IMR-90 (cell line): Measurements from ENCODE around the gene VEPH1. TPM values are rescaled to one million over a fixed set of nuclear protein-coding genes. Genes with fewer than 3 reads are reported as not detected.

Experiments
- ATAC-seq: fragments of 200-7000 bp; cut with Tn5 transposase; 2 replicates; pipeline ENCODE4 v1.9.1; 2020; ENCODE audit warnings: low read depth, mild to moderate bottlenecking, moderate library complexity
- BruUV-seq: library from RNA; stranded (reverse); fragments of 400-500 nt; replicated peaks from 2 replicates; lab custom pipeline; 2021; lab: Mats Ljungman, UMichigan
- CTCF ChIA-PET: fragments of 300-600 bp; formaldehyde crosslinking; extraction: SDS; loops from one replicate; lab custom pipeline; 2021; ENCODE audit warnings: antibody characterized with exemption; lab: Yijun Ruan, JAX
- POLR2A ChIA-PET: fragments of 300-600 bp; sonication (Branson Sonifier 250); formaldehyde crosslinking; loops from one replicate; lab custom pipeline; 2022; ENCODE audit warnings: antibody characterized with exemption; ENCODE audit not compliant: unreplicated experiment; lab: Charles Lee
- DNase-seq: peaks from one replicate; pipeline ENCODE4 v3.0.0; 2013
- H2AFZ ChIP-seq: replicated peaks from 2 replicates; pipeline ENCODE3; 2013; ENCODE audit warnings: low read length, mild to moderate bottlenecking; ENCODE audit not compliant: poor library complexity
- H2AK5ac ChIP-seq: 2 replicates; pipeline ENCODE4 v1.6.1; 2013; ENCODE audit warnings: low read depth, low read length, inconsistent platforms
- H2AK9ac ChIP-seq: replicated peaks from 2 replicates; pipeline ENCODE3; 2013; ENCODE audit warnings: mild to moderate bottlenecking, low read depth, low read length, moderate library complexity; ENCODE audit not compliant: poor library complexity
- H2BK120ac ChIP-seq: 2 replicates; pipeline ENCODE4 v1.6.1; 2013; ENCODE audit warnings: low read depth, low read length, inconsistent platforms
- H2BK15ac ChIP-seq: 3 replicates; pipeline ENCODE4 v1.6.1; 2013; ENCODE audit warnings: low read depth, low read length, inconsistent platforms
- H2BK20ac ChIP-seq: 2 replicates; pipeline ENCODE4 v1.6.1; 2013; ENCODE audit warnings: low read depth, mild to moderate bottlenecking, inconsistent platforms, low read length, moderate library complexity
- H2BK5ac ChIP-seq: 2 replicates; pipeline ENCODE4 v1.6.1; 2013; ENCODE audit warnings: mild to moderate bottlenecking, low read depth, low read length, inconsistent platforms; ENCODE audit not compliant: poor library complexity, severe bottlenecking
- H3K14ac ChIP-seq: replicated peaks from 2 replicates; pipeline ENCODE4 v1.6.1; 2013; ENCODE audit warnings: low read depth, low read length, inconsistent platforms
- H3K18ac ChIP-seq: 2 replicates; pipeline ENCODE4 v1.6.1; 2013; ENCODE audit warnings: low read depth, low read length, control low read depth
- H3K23ac ChIP-seq: 2 replicates; pipeline ENCODE4 v1.6.1; 2013; ENCODE audit warnings: low read depth, low read length, inconsistent platforms
- H3K27ac ChIP-seq: 2 replicates; pipeline ENCODE4 v1.5.1; 2013; ENCODE audit warnings: mild to moderate bottlenecking, control low read depth, low read length; ENCODE audit not compliant: insufficient read depth
- H3K27me3 ChIP-seq: 2 replicates; pipeline ENCODE4 v1.6.1; 2013; ENCODE audit warnings: low read length; ENCODE audit not compliant: control insufficient read depth, insufficient read depth
- H3K36me3 ChIP-seq: 2 replicates; pipeline ENCODE4 v1.6.1; 2013; ENCODE audit warnings: low read length, mixed read lengths; ENCODE audit not compliant: control insufficient read depth, insufficient read depth
- H3K4ac ChIP-seq: 2 replicates; pipeline ENCODE4 v1.6.1; 2013; ENCODE audit warnings: low read depth, low read length, inconsistent platforms
- H3K4me1 ChIP-seq: 2 replicates; pipeline ENCODE4 v1.6.1; 2013; ENCODE audit warnings: low read length, mixed read lengths; ENCODE audit not compliant: control insufficient read depth, insufficient read depth
- H3K4me2 ChIP-seq: 2 replicates; pipeline ENCODE4 v1.6.1; 2013; ENCODE audit warnings: low read depth, mild to moderate bottlenecking, control low read depth, low read length, moderate library complexity
- H3K4me3 ChIP-seq: 2 replicates; pipeline ENCODE4 v1.5.1; 2013; ENCODE audit warnings: low read depth, mild to moderate bottlenecking, control low read depth, low read length, moderate library complexity; ENCODE audit not compliant: insufficient read depth
- H3K56ac ChIP-seq: 2 replicates; pipeline ENCODE4 v1.6.1; 2013; ENCODE audit warnings: low read length, inconsistent platforms; ENCODE audit not compliant: insufficient read depth; ENCODE audit errors: extremely low read depth
- H3K79me1 ChIP-seq, 2 experiments: 2 replicates each; pipeline ENCODE4 v1.6.1; 2013; ENCODE audit warnings: low read length in 2 of 2, inconsistent platforms in 1 of 2, low read depth in 1 of 2
- H3K9ac ChIP-seq: 2 replicates; pipeline ENCODE4 v1.6.1; 2013; ENCODE audit warnings: low read depth, low read length, control low read depth
- H3K9me1 ChIP-seq: 2 replicates; pipeline ENCODE4 v1.6.1; 2013; ENCODE audit warnings: low read length, inconsistent platforms; ENCODE audit not compliant: insufficient read depth
- H3K9me3 ChIP-seq: 2 replicates; pipeline ENCODE4 v1.6.1; 2013; ENCODE audit warnings: low read length; ENCODE audit not compliant: control insufficient read depth, insufficient read depth
- H4K20me1 ChIP-seq: 2 replicates; pipeline ENCODE4 v1.6.1; 2013; ENCODE audit warnings: low read length, inconsistent platforms; ENCODE audit not compliant: insufficient read depth
- H4K5ac ChIP-seq: 2 replicates; pipeline ENCODE4 v1.6.1; 2013; ENCODE audit warnings: mild to moderate bottlenecking, low read depth, low read length, control low read depth
- H4K8ac ChIP-seq, 2 experiments: 2 replicates each; pipeline ENCODE4 v1.6.1; 2013; ENCODE audit warnings: low read depth in 2 of 2, low read length in 2 of 2, control low read depth in 1 of 2, inconsistent platforms in 1 of 2
- H4K91ac ChIP-seq: 2 replicates; pipeline ENCODE4 v1.6.1; 2013; ENCODE audit warnings: low read depth, low read length, inconsistent platforms; ENCODE audit not compliant: insufficient read depth
- BHLHE40 ChIP-seq: fragments of 150-350 bp; IDR thresholded peaks from 2 replicates; pipeline ENCODE4 v1.6.1; 2016; ENCODE audit warnings: mild to moderate bottlenecking, low read depth, low read length
- CEBPB ChIP-seq: IDR thresholded peaks from 2 replicates; pipeline ENCODE4 v1.6.1; 2012; ENCODE audit warnings: low read depth, low read length, improper control_type of control experiment
- CHD1 ChIP-seq: IDR thresholded peaks from 2 replicates; pipeline ENCODE4 v1.6.1; 2012; ENCODE audit warnings: low read depth, low read length, improper control_type of control experiment
- CTCF ChIP-seq: conservative IDR thresholded peaks from 2 replicates; pipeline ENCODE4 v1.5.1; 2012; ENCODE audit warnings: mild to moderate bottlenecking, low read depth, low read length, improper control_type of control experiment
- ELK1 ChIP-seq: fragments of 150-350 bp; IDR thresholded peaks from 2 replicates; pipeline ENCODE4 v1.6.1; 2016; ENCODE audit warnings: low read depth, mild to moderate bottlenecking, low read length, moderate library complexity, borderline replicate concordance
- FOS ChIP-seq: fragments of 150-350 bp; IDR thresholded peaks from 2 replicates; pipeline ENCODE4 v1.6.1; 2016; ENCODE audit warnings: low read depth, low read length
- MAFK ChIP-seq: IDR thresholded peaks from 2 replicates; pipeline ENCODE4 v1.6.1; 2012; ENCODE audit warnings: low read depth, low read length, improper control_type of control experiment
- MAZ ChIP-seq: IDR thresholded peaks from 2 replicates; pipeline ENCODE4 v1.6.1; 2012; ENCODE audit warnings: low read depth, mild to moderate bottlenecking, low read length, improper control_type of control experiment, moderate library complexity, borderline replicate concordance
- MXI1 ChIP-seq: IDR thresholded peaks from 2 replicates; pipeline ENCODE4 v1.6.1; 2012; ENCODE audit warnings: low read depth, mild to moderate bottlenecking, low read length, moderate library complexity, borderline replicate concordance
- NFE2L2 ChIP-seq: fragments of 150-350 bp; IDR thresholded peaks from 2 replicates; pipeline ENCODE4 v1.6.1; 2016; ENCODE audit warnings: low read depth, mild to moderate bottlenecking, low read length
- POLR2A ChIP-seq: IDR thresholded peaks from 2 replicates; pipeline ENCODE4 v1.6.1; 2012; ENCODE audit warnings: mild to moderate bottlenecking, low read depth, low read length
- RAD21 ChIP-seq: IDR thresholded peaks from 2 replicates; pipeline ENCODE4 v1.6.1; 2012; ENCODE audit warnings: low read length, improper control_type of control experiment
- RCOR1 ChIP-seq: IDR thresholded peaks from 2 replicates; pipeline ENCODE4 v1.6.1; 2012; ENCODE audit warnings: mild to moderate bottlenecking, low read length, improper control_type of control experiment; ENCODE audit not compliant: insufficient replicate concordance
- RFX5 ChIP-seq: IDR thresholded peaks from 2 replicates; pipeline ENCODE4 v1.8.0; 2012; ENCODE audit warnings: low read depth, mild to moderate bottlenecking, low read length, moderate library complexity
- SMC3 ChIP-seq: fragments of 150-350 bp; IDR thresholded peaks from 2 replicates; pipeline ENCODE4 v1.6.1; 2016; ENCODE audit warnings: low read depth, mild to moderate bottlenecking, antibody characterized with exemption, low read length, moderate library complexity
- WGBS, 2 experiments: methylation state at CpG; one replicate each; pipeline versions ENCODE4 v1.1.5 to v1.1.7; 2013; ENCODE audit warnings: missing lambda C conversion rate in 2 of 2; ENCODE audit not compliant: insufficient read length in 1 of 2; ENCODE audit errors: extremely low coverage in 2 of 2; 5-methylcytosine and 5-hydroxymethylcytosine counted together
- dilution Hi-C: fragments of 300-500 bp; cut with HindIII; formaldehyde crosslinking; loops from one replicate; pipeline ENCODE4 v1.14.3; 2018; ENCODE audit warnings: low sequenced_read_pairs; ENCODE audit not compliant: unreplicated experiment
- in situ Hi-C: fragments of 300-500 bp; cut with MboI; formaldehyde crosslinking; loops from 3 replicates; pipeline ENCODE4 v1.14.3; 2019; ENCODE audit warnings: low sequenced_read_pairs, inconsistent platforms, mixed read lengths
- intact Hi-C: fragments of 100-400 bp; cut with micrococcal nuclease; formaldehyde crosslinking; loops from 2 replicates; pipeline ENCODE4 v1.10.0; 2022
- polyA plus RNA-seq, 3 experiments: library from polyadenylated mRNA; depleted of rRNA; stranded (reverse); fragments of >200 nt; gene quantifications; 2 replicates each; pipeline ENCODE4 v1.2.3, GENCODE V29; 2012; ENCODE audit warnings: low replicate concordance in 1 of 3
- total RNA-seq: library from RNA; depleted of rRNA; stranded (reverse); fragments of >200 nt; gene quantifications from 2 replicates; pipeline ENCODE4 v1.2.3, GENCODE V29; 2012
- TF ChIP-seq, protein P1 (sequence below): fragments of 150-350 bp; IDR thresholded peaks from 2 replicates; pipeline ENCODE4 v1.6.1; 2017; ENCODE audit warnings: mild to moderate bottlenecking, antibody characterized with exemption, low read length, low read depth

The VEPH1 gene
- total and polyA plus RNA-seq, 2 of the 4 experiments (the other 2 are of a cell fraction): 30.5 to 130 TPM

- ATAC-seq (no peak), DNase-seq (no peak)
- dilution Hi-C loops: no loop called here
- H2AK9ac ChIP-seq: no peak overlapping the region
- in situ Hi-C loops: no loop called here
- H3K9me1 ChIP-seq: no peaks in the 10 kb centered on the region
- H3K9ac ChIP-seq: no peak overlapping the region
- no peak overlapping the region for H4K91ac ChIP-seq
- H4K20me1 ChIP-seq: no peaks in the 10 kb centered on the region
- WGBS, 2 experiments: no CpG with 5 or more reads among the region's 1 CpG
- H3K4me3 ChIP-seq: no peak overlapping the region
- H2BK5ac ChIP-seq: no peak overlapping the region
- H3K18ac ChIP-seq: no peak overlapping the region
- H4K5ac ChIP-seq: no peak overlapping the region
- no peak overlapping the region for H3K56ac ChIP-seq
- POLR2A ChIA-PET: no interaction called here
- H3K36me3 ChIP-seq: no peaks in the 10 kb centered on the region
- H3K27ac ChIP-seq: no peak overlapping the region
- no peak overlapping the region for H3K14ac ChIP-seq
- no peak overlapping the region for H2BK120ac ChIP-seq
- TF ChIP-seq MAZ: no peak
- no peak for TF ChIP-seq RFX5
- TF ChIP-seq MAFK: no peak
- no peak for TF ChIP-seq FOS
- TF ChIP-seq, protein P1, sequence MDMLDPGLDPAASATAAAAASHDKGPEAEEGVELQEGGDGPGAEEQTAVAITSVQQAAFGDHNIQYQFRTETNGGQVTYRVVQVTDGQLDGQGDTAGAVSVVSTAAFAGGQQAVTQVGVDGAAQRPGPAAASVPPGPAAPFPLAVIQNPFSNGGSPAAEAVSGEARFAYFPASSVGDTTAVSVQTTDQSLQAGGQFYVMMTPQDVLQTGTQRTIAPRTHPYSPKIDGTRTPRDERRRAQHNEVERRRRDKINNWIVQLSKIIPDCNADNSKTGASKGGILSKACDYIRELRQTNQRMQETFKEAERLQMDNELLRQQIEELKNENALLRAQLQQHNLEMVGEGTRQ: no peak
- TF ChIP-seq CTCF: no peak
- no peak for TF ChIP-seq POLR2A
- no peak for TF ChIP-seq MXI1
- no peak for TF ChIP-seq BHLHE40
- TF ChIP-seq RAD21: no peak
- TF ChIP-seq CHD1: no peak
- TF ChIP-seq SMC3: no peak
- TF ChIP-seq ELK1: no peak
- TF ChIP-seq CEBPB: no peak
- no peak for TF ChIP-seq NFE2L2
- no peak for TF ChIP-seq RCOR1
- H3K9me3 ChIP-seq: no peaks in the 10 kb centered on the region
- no peak overlapping the region for H3K4me2 ChIP-seq
- H3K79me1 ChIP-seq: no peaks in the 10 kb centered on the region; a peak in 1 of 4 replicates
- H2AFZ ChIP-seq: no peak overlapping the region
- H4K8ac ChIP-seq: no peak overlapping the region
- H3K27me3 ChIP-seq: no peaks in the 10 kb centered on the region
- CTCF ChIA-PET: no interaction called here
- intact Hi-C loops: no loop called here
- no peak overlapping the region for H3K4ac ChIP-seq
- BruUV-seq: no TSS peak
- no peaks in the 10 kb centered on the region for H3K4me1 ChIP-seq
- no peak overlapping the region for H2BK20ac ChIP-seq
- no peak overlapping the region for H3K23ac ChIP-seq
- no peak overlapping the region for H2BK15ac ChIP-seq
- no peak overlapping the region for H2AK5ac ChIP-seq
Observed at GRCh38 chr3:157255797-157256196, 247.4 kb downstream of the VEPH1 start.
